Lower leg skin (tissue), 4 donors: ENCODE results near the gene ASIC1. TPM values are rescaled to one million over a fixed set of nuclear protein-coding genes. Genes with fewer than 3 reads are reported as not detected.

Experiments
- DNase-seq, 2 donors: peaks; one replicate each; pipeline ENCODE4 v3.0.0-alpha.2; 2019; ENCODE audit warnings: low spot score in 2 of 2
- H3K4me3 ChIP-seq: fragments of 200-600 bp; sonication (generic); 2 replicates; pipeline ENCODE4 v1.5.1; 2017; ENCODE audit warnings: mild to moderate bottlenecking, low read depth; ENCODE audit not compliant: poor library complexity, severe bottlenecking
- POLR2A ChIP-seq, 2 donors: fragments of 450-650 bp; IDR thresholded peaks; one replicate each; pipeline ENCODE4 v1.6.1; 2016 to 2017; ENCODE audit warnings: antibody characterized with exemption in 2 of 2, mild to moderate bottlenecking in 1 of 2, moderate library complexity in 1 of 2
- WGBS, 2 donors: methylation state at CpG; one replicate each; pipeline ENCODE4 v1.1.5; 2018; 5-methylcytosine and 5-hydroxymethylcytosine counted together
- intact Hi-C: fragments of 100-400 bp; cut with DNase I; formaldehyde crosslinking; loops from one replicate; pipeline ENCODE4 v1.15.0; 2023; ENCODE audit warnings: low total_unique reads
- total RNA-seq, 4 donors: library from RNA; depleted of rRNA; stranded (reverse); fragments of >200 nt; gene quantifications; one replicate each; pipeline ENCODE4 v1.1.0, GENCODE V29; 2016
- TF ChIP-seq, protein P1 (sequence below), 3 donors: fragments of 450-650 bp; IDR thresholded peaks; one replicate each; pipeline ENCODE4 v1.5.1; 2016; ENCODE audit warnings: antibody characterized with exemption in 3 of 3, mild to moderate bottlenecking in 3 of 3, moderate library complexity in 2 of 3

Gene ASIC1
- total RNA-seq, 4 donors from 2014 or later = 0.25 to 1.4 (median 0.42) TPM

DNA sequence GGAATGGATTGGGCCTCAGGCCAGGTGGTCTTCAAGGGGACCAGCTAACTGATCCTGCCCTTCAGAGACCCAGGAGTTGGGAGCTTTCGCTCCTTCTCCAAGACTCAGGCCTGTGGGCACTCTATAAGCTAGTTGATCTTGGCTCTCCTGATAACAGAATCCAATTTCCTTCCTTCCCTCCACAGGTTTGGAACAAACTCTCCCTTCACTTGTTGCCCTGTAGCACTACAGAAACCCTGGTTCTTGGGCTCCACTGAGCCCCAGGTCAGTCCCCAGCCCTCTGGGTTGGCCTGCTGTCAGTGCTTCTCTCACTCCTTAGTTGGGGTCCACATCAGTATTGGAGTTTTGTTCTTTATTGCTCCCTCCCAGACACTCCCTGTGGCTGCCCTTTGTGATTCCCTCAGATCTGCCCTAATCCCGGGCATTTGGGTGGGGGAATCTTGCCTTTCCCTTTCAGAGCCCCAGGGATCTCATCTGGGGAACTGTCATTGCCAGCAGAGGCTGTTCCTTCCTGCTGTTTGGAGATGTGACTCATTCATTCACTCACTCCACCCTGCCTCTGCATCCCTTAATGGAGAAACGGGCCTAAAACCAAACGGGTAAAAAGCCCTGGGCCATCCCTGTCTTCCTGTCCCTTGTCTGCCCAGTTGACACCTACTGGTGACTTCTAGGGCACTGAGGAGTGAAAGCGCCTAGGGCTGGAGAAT lies 42.1 kb downstream of the ASIC1 start:
- TF ChIP-seq, protein P1, sequence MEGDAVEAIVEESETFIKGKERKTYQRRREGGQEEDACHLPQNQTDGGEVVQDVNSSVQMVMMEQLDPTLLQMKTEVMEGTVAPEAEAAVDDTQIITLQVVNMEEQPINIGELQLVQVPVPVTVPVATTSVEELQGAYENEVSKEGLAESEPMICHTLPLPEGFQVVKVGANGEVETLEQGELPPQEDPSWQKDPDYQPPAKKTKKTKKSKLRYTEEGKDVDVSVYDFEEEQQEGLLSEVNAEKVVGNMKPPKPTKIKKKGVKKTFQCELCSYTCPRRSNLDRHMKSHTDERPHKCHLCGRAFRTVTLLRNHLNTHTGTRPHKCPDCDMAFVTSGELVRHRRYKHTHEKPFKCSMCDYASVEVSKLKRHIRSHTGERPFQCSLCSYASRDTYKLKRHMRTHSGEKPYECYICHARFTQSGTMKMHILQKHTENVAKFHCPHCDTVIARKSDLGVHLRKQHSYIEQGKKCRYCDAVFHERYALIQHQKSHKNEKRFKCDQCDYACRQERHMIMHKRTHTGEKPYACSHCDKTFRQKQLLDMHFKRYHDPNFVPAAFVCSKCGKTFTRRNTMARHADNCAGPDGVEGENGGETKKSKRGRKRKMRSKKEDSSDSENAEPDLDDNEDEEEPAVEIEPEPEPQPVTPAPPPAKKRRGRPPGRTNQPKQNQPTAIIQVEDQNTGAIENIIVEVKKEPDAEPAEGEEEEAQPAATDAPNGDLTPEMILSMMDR (IDR thresholded peaks at IDR 0.05) = no peak
- no peak for TF ChIP-seq POLR2A (IDR thresholded peaks at IDR 0.05)
- 36 to 37% methylated on average over 5 of the region's 5 CpGs for WGBS, 2 donors
- intact Hi-C loops = no loop called here
- no peak for DNase-seq
- H3K4me3 ChIP-seq = no peak overlapping the region

DNA sequence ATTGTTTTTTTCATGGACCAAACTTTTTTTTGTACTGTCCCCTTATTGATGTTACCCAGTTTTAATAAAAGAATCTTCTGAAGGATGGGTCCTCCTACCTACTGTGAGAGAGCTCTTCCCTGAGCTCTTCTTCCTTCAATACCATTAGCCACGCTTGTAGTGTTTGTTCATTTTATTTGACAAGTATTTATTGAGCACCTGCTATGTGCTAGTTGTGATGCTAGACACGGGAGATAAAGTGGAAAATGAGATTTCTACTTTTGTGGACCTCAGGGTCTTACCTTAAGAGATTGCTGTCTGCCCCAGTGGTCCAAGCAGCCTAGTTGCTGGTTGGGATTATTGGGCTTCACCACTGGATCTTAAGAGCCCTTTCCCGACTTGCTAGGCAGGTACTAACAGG lies 43.2 kb downstream of the ASIC1 start:
- intact Hi-C loops = no loop called here
- TF ChIP-seq, protein P1 (IDR thresholded peaks at IDR 0.05) = no peak
- TF ChIP-seq POLR2A (IDR thresholded peaks at IDR 0.05) = no peak
- H3K4me3 ChIP-seq = no peak overlapping the region
- WGBS, 2 donors = 88 to 89% methylated on average over 3 of the region's 3 CpGs
- DNase-seq = no peak

DNA sequence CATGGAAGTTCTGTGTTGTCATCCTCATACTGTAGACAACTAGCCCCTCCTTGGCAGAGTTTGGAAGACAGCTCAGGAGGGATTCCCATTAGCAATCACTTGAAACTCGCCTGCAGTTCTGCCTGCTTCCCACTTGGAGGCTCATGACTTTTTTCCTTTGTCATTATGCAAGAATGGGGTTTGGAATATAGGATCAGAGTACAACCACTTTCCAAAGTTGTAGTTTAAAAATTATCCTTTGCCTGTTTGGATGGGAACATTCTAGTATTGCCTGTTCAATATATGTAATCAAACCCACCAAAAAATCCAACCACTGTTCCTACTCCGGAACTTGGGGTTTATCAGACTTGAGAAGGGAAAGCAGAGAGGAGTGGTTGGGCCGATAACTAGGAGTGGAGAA lies 44.3 kb downstream of the ASIC1 start:
- TF ChIP-seq POLR2A (IDR thresholded peaks at IDR 0.05) = no peak
- TF ChIP-seq, protein P1 (IDR thresholded peaks at IDR 0.05) = no peak
- intact Hi-C loops = no loop called here
- 72 to 86% methylated on average over 3 of the region's 3 CpGs for WGBS, 2 donors
- DNase-seq = no peak
- H3K4me3 ChIP-seq = no peak overlapping the region

DNA sequence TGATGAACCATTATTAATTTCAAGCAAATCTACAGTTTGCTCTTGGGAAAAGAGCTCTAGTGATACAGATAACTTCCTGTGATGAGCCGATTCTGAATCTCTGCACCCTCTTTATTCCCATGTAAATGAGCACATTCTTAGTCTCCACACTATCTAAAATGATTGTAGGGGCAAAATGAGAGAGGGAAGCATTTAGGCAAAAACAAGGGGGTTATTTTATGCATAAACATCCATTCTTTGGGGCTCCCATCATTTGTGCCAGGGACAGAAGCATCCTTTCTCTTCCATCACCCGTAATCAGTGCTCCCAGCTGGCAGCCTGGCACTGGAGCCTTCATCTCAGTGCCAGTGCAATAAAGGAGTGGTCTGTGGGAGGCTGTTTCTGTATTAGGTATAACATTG lies 44.7 kb downstream of the ASIC1 start:
- H3K4me3 ChIP-seq = no peak overlapping the region
- no peak for DNase-seq
- intact Hi-C loops = no loop called here
- 67 to 84% methylated on average over 2 of the region's 2 CpGs for WGBS, 2 donors
- no peak for TF ChIP-seq POLR2A (IDR thresholded peaks at IDR 0.05)
- TF ChIP-seq, protein P1 (IDR thresholded peaks at IDR 0.05) = no peak

DNA sequence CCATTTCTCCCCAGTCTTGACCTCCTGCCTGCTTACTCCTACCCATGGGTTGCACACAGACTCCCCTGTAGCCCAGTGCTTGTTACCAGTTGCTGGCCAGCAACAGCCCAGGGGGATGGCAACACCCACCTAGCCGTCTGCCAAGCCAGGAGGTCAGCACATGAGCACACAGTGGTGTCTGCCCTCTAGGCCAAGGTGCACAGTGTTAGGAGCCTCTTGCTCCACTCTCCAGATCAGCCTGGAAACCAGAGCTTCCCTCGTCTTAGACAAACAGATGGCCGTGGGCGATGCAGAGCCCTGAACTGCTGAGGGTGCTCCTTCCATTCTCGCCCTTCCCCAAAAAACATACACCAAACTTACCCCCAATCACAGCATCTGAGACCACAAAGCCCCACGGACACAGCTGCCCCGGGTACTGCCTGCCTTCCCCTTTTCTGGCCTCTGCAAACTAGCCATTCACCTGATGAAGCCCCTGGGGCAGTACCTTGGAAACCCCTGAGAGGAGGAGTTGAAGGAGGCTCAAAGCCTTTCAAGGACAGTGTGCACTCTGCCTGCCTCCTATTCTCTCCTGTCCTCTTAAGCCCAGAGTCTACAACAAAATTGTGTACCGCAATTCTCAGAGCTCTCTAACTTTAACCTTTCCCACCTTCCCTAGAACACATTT lies 45.4 kb downstream of the ASIC1 start:
- intact Hi-C loops = no loop called here
- WGBS, 2 donors = 87 to 89% methylated on average over 8 of the region's 8 CpGs
- H3K4me3 ChIP-seq = no peak overlapping the region
- no peak for DNase-seq
- TF ChIP-seq, protein P1 (IDR thresholded peaks at IDR 0.05) = no peak
- TF ChIP-seq POLR2A (IDR thresholded peaks at IDR 0.05) = no peak
